ENCODE data around the gene ABLIM2. TPM values are rescaled to one million over a fixed set of nuclear protein-coding genes. Genes with fewer than 3 reads are reported as not detected.
A peak's percentile ranks its signal among the peaks of the same experiment; 100 is the strongest.

The ABLIM2 gene
- total RNA-seq, 4 donors from 2014 or later, result 9.2 to 24.0 (median 12.3) TPM

DNA sequence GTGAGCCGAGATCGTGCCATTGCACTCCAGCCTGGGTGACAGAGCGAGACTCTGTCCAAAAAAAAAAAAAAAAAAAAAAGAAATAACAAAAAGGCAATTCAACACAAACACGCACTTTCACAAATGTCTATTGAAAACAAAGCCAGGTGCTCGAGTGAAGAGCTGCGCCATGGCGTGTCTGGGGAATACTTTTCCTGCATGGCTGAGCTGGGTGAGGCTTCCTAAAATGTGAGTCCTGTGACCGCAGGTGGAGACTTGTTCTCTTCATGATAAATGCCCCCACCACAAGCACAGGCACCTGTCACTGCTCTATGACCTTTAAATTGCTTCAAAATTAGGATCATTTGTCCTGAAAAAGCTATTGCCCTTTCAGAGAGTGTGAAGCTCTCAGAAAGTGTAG is 4.0 kb upstream of the ABLIM2 start:
- H3K4me1 ChIP-seq, result peaks cover 25 to 34% of the 10 kb centered on the region in 2 donors
- no peak overlapping the region for H3K4me3 ChIP-seq (replicated peaks in 1 of 3)
- DNase-seq, result peak; percentile 81
- no peaks in the 10 kb centered on the region for H3K9me3 ChIP-seq
- peak overlapping the region in 1 of 3 donors; percentile 45 for H3K27ac ChIP-seq
- TF ChIP-seq CTCF (IDR thresholded peaks at IDR 0.05) (no peak), POLR2A (IDR thresholded peaks at IDR 0.05) (no peak)
- WGBS, 2 donors, result 28 to 37% methylated on average over 8 of the region's 8 CpGs
- intact Hi-C loops (cut with DNase I), result no loop called here
- H3K27me3 ChIP-seq, result no peaks in the 10 kb centered on the region
- no peaks in the 10 kb centered on the region for H3K36me3 ChIP-seq

DNA sequence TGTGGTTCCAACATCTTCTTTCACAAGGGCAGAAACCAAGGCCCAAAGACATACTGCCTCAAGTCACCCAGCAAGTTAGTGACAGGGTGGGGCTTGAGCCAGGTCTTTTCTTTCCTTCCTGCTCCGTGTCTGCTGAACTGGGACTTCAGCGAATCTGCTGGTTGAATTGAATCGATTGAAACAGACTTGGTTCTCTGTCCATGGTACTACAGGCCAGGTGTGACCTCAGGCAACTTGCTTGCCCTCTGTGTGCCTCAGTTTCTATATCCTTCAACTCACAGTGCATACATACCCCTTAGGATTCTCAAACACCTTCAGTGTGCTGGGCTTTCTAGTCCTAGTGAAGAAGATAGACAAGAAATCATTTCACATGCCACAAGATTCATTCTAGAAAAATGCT is 2.0 kb upstream of the ABLIM2 start:
- intact Hi-C loops (cut with DNase I), result no loop called here
- no peak for DNase-seq
- Histone ChIP-seq H3K36me3 (no peaks in the 10 kb centered on the region), H3K27me3 (no peaks in the 10 kb centered on the region), H3K4me3 (replicated peaks in 1 of 3) (no peak overlapping the region), H3K27ac (no peak overlapping the region), H3K9me3 (no peaks in the 10 kb centered on the region), H3K4me1 (peaks cover 25 to 41% of the 10 kb centered on the region in 2 donors)
- TF ChIP-seq CTCF (IDR thresholded peaks at IDR 0.05) (no peak), POLR2A (IDR thresholded peaks at IDR 0.05) (no peak)
- WGBS, 2 donors, result 78 to 83% methylated on average over 3 of the region's 3 CpGs

- intact Hi-C loops (cut with DNase I), result no loop called here
- no peaks in the 10 kb centered on the region for H3K36me3 ChIP-seq
- no peak overlapping the region for H3K4me3 ChIP-seq (replicated peaks in 1 of 3)
- no peak for DNase-seq
- no peak overlapping the region for H3K27ac ChIP-seq
- no peak for TF ChIP-seq POLR2A (IDR thresholded peaks at IDR 0.05)
- no peak for TF ChIP-seq CTCF (IDR thresholded peaks at IDR 0.05)
- no peaks in the 10 kb centered on the region for H3K9me3 ChIP-seq
- H3K4me1 ChIP-seq, result peaks cover 25 to 41% of the 10 kb centered on the region in 2 donors
- 89 to 98% methylated on average over 4 of the region's 4 CpGs for WGBS, 2 donors
- H3K27me3 ChIP-seq, result no peaks in the 10 kb centered on the region
Observed at GRCh38 chr4:8160233-8160560, 1.6 kb upstream of the ABLIM2 start.

DNA sequence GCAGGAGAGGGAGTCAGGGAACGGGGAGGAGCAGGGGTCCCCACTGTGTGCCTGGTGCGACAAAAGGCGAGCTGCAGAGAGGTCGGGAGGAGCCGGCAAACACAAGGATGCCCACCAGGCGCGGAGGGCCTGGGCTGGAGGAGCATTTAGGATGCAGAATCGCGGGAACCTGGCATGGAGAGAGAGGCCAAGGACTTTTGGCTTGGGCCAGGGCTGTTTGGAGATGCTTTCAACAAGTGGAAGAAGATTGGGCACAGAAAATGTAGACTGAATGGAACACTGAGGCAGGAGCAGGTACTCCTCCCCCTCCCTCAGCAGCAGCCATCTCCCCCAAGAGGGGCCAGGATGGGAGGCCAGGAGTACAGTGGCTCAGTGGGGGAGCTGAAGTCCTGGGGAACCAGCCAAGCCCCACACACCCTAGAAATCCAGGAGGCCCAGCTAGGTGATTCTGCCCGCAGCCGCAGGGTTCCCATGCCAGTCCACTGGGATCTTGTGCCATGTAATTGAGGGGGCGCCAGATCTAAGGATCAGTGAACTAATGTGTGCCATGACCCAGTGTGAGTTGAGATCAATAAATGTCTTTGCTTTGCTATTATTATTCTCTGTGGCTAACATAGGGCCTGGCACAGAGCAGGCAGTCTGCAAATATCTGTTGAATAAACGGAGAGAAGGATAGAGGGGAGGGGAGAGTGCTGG is 1.1 kb upstream of the ABLIM2 start:
- H3K4me3 ChIP-seq (replicated peaks in 1 of 3), result peak overlapping the region; percentile 21 to 74 (median 41)
- intact Hi-C loops (cut with DNase I), result no loop called here
- no peaks in the 10 kb centered on the region for H3K27me3 ChIP-seq
- no peaks in the 10 kb centered on the region for H3K36me3 ChIP-seq
- 32 to 48% methylated on average over 10 to 13 of the region's 13 CpGs for WGBS, 2 donors
- H3K27ac ChIP-seq, result peak overlapping the region in 1 of 3 donors; percentile 22
- H3K9me3 ChIP-seq, result no peaks in the 10 kb centered on the region
- no peak for DNase-seq
- TF ChIP-seq POLR2A (IDR thresholded peaks at IDR 0.05) (no peak), CTCF (IDR thresholded peaks at IDR 0.05) (no peak)
- peaks cover 25 to 41% of the 10 kb centered on the region in 2 donors for H3K4me1 ChIP-seq

DNA sequence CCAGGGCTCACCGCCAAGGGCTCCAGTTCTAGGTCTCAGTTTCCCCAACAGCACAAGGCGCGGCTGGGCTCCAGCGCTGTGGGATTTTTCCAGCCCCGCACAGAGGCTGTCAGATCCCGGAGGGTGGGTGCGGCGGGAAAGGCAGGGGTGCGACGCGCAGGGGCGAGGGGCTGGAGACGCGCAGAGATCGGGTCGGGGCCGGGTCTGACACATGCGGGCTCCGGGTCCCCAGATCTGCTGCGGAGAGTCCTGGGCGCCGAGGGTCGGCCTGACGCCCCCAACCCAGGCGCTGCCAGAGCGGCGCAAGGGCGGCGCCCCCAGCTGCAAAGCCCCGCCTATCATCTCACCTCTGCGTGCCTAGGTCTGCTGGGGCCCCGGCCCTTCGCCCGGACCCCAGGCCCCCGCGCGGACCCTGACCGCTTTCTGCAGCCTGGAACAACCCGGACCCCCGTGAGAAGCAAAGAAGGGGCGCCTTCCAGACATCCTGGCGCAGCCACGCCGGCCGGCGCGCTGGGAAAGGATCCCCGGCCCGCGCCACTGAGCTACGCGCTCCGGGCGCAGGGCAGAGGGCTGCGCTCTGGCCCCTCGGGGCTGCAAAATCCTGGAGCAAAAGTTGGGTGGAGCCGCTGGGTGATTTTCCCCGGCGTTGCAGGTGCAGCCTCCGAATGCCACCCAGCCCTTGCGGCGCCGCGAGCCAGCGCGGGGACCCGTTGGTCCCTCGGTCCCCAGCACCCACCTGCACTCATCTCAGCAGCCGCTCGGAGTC is 486 bp downstream of the ABLIM2 start:
- no peak overlapping the region for H3K27ac ChIP-seq
- DNase-seq, result no peak
- H3K9me3 ChIP-seq, result no peaks in the 10 kb centered on the region
- 0 to 8% methylated on average over 5 of the region's 70 CpGs for WGBS, 2 donors
- H3K27me3 ChIP-seq, result no peaks in the 10 kb centered on the region
- TF ChIP-seq CTCF (IDR thresholded peaks at IDR 0.05), result no peak
- TF ChIP-seq POLR2A (IDR thresholded peaks at IDR 0.05), result no peak
- peaks cover 25 to 41% of the 10 kb centered on the region in 2 donors for H3K4me1 ChIP-seq
- intact Hi-C loops (cut with DNase I), result no loop called here
- peak overlapping the region; percentile 19 to 60 (median 44) for H3K4me3 ChIP-seq (replicated peaks in 1 of 3)
- H3K36me3 ChIP-seq, result no peaks in the 10 kb centered on the region
